ENCODE results near the gene SAC3D1.

Gene SAC3D1

GRCh38 chr11:65026810-65027209 lies 14.2 kb upstream of the SAC3D1 start:
- DNase-seq (ENCODE audit: low spot score): no peak

- peak; percentile 98 for DNase-seq (ENCODE audit: low spot score)
These were observed 13.6 kb upstream of the SAC3D1 start, which contains the start of gene SNX15 for GRCh38 chr11:65027213-65028067. TSS of gene SNX15 (plus strand) at chr11:65027439. CDS start at chr11:65027538, 99 bp downstream.

- no peak for DNase-seq (ENCODE audit: low spot score)
These were observed 8.8 kb upstream of the SAC3D1 start for GRCh38 chr11:65032216-65032615.

GRCh38 chr11:65034423-65034822 lies 6.6 kb upstream of the SAC3D1 start:
- no peak for DNase-seq (ENCODE audit: low spot score)

- DNase-seq (ENCODE audit: low spot score): no peak
These were observed 5.4 kb upstream of the SAC3D1 start for GRCh38 chr11:65035579-65035978.

GRCh38 chr11:65036931-65037330 lies 4.1 kb upstream of the SAC3D1 start:
- no peak for DNase-seq (ENCODE audit: low spot score)

- DNase-seq (ENCODE audit: low spot score): no peak
These were observed 527 bp upstream of the SAC3D1 start for GRCh38 chr11:65040520-65040846.

- DNase-seq (ENCODE audit: low spot score): no peak
These were observed 1.9 kb downstream of the SAC3D1 start for GRCh38 chr11:65042891-65043290.

- DNase-seq (ENCODE audit: low spot score): no peak
These were observed 3.0 kb downstream of the SAC3D1 start for GRCh38 chr11:65043881-65044501.

- DNase-seq (ENCODE audit: low spot score): no peak
These were observed 4.1 kb downstream of the SAC3D1 start for GRCh38 chr11:65045061-65045460.

GRCh38 chr11:65045728-65046127 lies 4.7 kb downstream of the SAC3D1 start:
- no peak for DNase-seq (ENCODE audit: low spot score)

- DNase-seq (ENCODE audit: low spot score): no peak
These were observed 6.8 kb downstream of the SAC3D1 start for GRCh38 chr11:65047581-65048422.

GRCh38 chr11:65051398-65051858 lies 10.4 kb downstream of the SAC3D1 start:
- DNase-seq (ENCODE audit: low spot score): no peak

- no peak for DNase-seq (ENCODE audit: low spot score)
These were observed 13.0 kb downstream of the SAC3D1 start for GRCh38 chr11:65053827-65054508.

- no peak for DNase-seq (ENCODE audit: low spot score)
These were observed 14.5 kb downstream of the SAC3D1 start for GRCh38 chr11:65055538-65055937.

- DNase-seq (ENCODE audit: low spot score): no peak
These were observed 16.0 kb downstream of the SAC3D1 start for GRCh38 chr11:65056999-65057398.

GRCh38 chr11:65057526-65057925 lies 16.5 kb downstream of the SAC3D1 start:
- no peak for DNase-seq (ENCODE audit: low spot score)

- no peak for DNase-seq (ENCODE audit: low spot score)
These were observed 17.0 kb downstream of the SAC3D1 start for GRCh38 chr11:65058012-65058411.

GRCh38 chr11:65058419-65059054 lies 17.5 kb downstream of the SAC3D1 start, which contains the start of gene NAALADL1:
TSS of gene NAALADL1 (minus strand) at chr11:65058553. CDS start at chr11:65058521, 32 bp downstream.
- DNase-seq (ENCODE audit: low spot score): peak; percentile 39

GRCh38 chr11:65059523-65059922 lies 18.5 kb downstream of the SAC3D1 start:
- no peak for DNase-seq (ENCODE audit: low spot score)

Measured in SW480 (cell line).